Esophagus muscularis mucosa (tissue), 3 donors: Measurements from ENCODE around the gene SYCE1.
"Not testable (repeated sequence)": the region's sequence is repeated elsewhere in the genome, so short reads cannot be mapped to it uniquely, and the experiment has no call there.

Source experiments
- EP300 ChIP-seq: sonication (generic); formaldehyde crosslinking; IDR thresholded peaks from one replicate; pipeline ENCODE4 v1.6.1; 2017; ENCODE audit warnings: antibody characterized with exemption
- TF ChIP-seq, protein P1 (sequence below), 3 experiments: fragments of 200-600 bp in 2 of 3; fragments of 450-650 bp in 1 of 3; sonication (generic) in 2 of 3; IDR thresholded peaks; one replicate each; pipeline ENCODE4 v1.5.1; 2017 to 2019; ENCODE audit warnings: antibody characterized with exemption in 3 of 3, mild to moderate bottlenecking in 2 of 3, moderate library complexity in 1 of 3

DNA sequence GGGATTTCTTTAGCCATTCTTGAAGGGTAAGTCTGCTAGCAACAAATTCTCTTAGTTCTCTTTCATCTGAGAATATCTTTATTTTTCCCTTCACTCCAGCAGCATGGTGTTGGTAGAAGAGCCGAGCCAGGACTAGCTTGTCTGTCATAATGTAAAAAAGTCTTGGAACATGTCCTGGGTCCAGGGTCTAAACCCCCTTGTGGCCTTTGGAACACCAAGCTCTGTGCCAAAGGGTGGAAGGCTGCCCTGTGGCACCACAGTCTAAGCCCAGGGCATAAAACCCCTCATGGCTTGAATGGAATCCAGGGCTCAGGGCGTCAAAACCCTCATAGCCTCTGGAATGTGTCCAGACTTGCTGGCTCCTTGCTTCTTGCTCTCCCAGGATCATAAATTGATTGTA, 38.1 kb upstream of the SYCE1 start:
- TF ChIP-seq, protein P1, sequence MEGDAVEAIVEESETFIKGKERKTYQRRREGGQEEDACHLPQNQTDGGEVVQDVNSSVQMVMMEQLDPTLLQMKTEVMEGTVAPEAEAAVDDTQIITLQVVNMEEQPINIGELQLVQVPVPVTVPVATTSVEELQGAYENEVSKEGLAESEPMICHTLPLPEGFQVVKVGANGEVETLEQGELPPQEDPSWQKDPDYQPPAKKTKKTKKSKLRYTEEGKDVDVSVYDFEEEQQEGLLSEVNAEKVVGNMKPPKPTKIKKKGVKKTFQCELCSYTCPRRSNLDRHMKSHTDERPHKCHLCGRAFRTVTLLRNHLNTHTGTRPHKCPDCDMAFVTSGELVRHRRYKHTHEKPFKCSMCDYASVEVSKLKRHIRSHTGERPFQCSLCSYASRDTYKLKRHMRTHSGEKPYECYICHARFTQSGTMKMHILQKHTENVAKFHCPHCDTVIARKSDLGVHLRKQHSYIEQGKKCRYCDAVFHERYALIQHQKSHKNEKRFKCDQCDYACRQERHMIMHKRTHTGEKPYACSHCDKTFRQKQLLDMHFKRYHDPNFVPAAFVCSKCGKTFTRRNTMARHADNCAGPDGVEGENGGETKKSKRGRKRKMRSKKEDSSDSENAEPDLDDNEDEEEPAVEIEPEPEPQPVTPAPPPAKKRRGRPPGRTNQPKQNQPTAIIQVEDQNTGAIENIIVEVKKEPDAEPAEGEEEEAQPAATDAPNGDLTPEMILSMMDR (IDR thresholded peaks at IDR 0.05), result not testable (repeated sequence)
- not testable (repeated sequence) for TF ChIP-seq EP300
